ENCODE data around the gene ASIC3.

Gene ASIC3

GRCh38 chr7:151056666-151057505 lies 8.6 kb downstream of the ASIC3 start:
- DNase-seq (ENCODE audit: low spot score): no peak

DNA sequence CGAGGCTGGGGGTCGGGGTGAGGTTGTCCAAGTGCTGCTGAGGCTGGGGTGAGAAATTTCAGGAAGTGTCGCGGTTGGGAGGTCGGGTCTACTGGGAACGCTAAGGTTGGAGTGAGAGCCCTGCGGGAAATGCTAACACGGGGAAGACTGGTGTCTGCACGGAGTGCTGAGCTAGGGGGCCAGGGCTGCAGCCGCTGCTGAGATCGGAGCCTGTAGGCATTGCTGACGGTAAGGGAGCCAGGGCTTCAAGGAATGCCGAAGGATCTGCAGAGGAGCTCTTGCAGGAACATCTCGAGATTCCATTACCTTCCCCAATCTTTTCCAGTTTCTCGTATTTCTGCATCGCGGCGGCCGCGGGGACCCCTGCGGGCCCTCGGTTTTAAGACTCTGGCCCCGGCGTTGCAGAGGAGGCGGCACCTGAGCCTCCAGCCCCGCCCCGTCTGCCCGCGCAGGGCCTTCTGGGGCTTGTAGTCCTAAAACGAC lies 9.2 kb downstream of the ASIC3 start, which contains the start of gene CDK5:
CDK5 (minus strand) TSS at position 392 of the 483 bp plus-strand sequence; CDS start at position 343, 49 bp downstream.
- DNase-seq (ENCODE audit: low spot score): peak; percentile 82

- peak; percentile 100 for DNase-seq (ENCODE audit: low spot score)
Observed at GRCh38 chr7:151057989-151058780, 9.9 kb downstream of the ASIC3 start.

- DNase-seq (ENCODE audit: low spot score): no peak
Observed at GRCh38 chr7:151058781-151059366, 10.5 kb downstream of the ASIC3 start.

- peak; percentile 97 for DNase-seq (ENCODE audit: low spot score)
Observed at GRCh38 chr7:151059367-151060112, 11.2 kb downstream of the ASIC3 start, which contains the start of gene SLC4A2. SLC4A2 (plus strand) TSS chr7:151059589; CDS start chr7:151061988, 2,399 bp downstream.

DNA sequence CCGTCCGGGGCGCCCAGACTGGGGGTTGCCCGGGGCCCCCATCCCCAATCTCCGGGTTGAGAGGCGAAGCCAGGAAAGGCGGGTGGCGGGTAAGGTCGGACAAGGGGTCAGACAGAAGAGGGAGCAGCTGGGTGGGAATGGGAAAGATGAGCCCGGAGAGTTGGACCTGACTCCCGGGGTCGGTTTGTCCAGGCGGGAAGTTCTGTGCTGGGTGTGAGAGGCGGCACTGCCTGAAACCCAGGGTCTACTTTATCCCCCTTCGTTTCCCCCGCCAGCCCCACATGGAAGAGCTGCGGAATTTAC lies 11.7 kb downstream of the ASIC3 start:
- DNase-seq (ENCODE audit: low spot score): no peak

DNA sequence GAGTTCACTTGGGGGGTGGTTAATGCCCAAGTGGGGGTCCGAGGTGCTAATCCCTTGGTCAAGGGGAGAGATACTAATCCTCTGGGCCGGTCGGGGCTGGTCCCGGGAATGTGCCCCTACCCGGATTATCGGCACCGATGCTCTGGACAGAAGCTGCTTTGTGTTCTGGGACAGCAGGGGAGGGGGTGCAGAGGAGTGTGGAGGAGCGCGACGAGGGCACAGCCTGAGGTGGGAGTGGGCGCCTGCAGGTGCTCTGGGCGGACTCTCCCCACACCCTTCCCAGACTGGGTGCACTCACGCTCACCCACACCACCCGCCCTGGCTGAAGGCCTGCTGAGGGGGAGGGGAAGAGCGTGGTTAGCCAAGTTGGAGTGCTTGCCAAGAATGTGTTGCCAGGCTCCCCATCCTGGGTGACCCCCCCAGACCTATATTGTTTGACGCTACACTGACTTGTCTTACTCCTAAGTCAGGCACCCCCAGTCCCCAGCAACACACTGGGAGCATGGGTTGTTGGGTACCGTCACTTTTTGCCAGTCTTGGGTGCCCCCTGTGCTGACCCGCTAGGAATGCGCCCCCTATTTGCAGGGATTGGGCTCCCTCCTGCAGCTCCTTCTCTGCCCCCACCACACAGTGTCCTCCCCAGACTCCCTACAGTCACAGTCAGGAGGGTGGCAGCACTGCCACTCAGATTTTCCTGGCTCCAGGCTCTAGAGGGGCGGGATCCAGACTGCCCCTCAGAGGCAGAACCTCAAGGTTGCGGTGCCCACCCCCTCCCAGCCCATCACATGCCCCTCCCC lies 12.3 kb downstream of the ASIC3 start:
- DNase-seq (ENCODE audit: low spot score): no peak

DNA sequence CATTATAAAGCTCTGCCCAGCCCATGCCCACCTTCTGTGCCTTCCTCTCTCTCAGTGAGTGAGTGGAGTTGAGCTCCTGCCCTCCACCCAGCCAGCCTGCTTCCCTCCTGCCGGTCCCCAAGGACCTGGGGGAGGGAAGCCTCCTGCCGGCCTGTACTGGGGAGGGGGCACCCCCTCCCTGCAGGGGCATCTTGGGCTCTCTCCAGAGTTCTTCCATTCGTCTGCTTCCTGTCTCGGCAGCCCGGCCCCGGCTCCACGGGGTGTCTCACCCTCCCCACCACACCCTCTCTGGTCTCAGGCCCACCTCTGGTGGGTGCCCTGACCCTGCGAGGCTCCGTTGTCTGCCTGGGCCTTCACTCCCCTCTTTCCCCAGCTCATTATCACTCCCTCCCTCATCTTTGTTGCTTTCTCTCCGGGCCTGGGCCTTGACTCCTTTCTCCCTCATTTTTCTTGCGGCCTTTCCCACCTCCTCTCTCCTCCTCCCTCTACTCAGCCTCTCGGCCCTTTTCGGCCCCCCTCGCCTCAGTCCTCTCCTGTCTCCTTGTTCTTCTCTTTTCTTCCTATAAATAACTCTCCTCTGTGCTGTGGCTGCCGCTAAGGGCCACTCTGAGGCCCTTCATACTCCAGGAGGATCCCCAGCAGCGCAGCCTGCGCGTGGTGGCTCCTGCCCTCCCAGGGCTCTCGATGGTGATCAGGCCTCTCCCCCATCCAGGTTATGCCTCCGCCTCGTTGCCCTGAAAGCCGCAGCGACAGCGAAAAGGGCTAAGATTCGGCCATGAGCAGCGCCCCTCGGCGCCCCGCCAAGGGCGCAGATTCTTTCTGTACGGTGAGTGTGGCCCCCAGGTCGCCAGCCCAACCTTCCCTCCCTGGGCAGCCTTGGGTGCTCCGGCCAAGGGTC lies 13.1 kb downstream of the ASIC3 start:
- DNase-seq (ENCODE audit: low spot score): no peak

DNA sequence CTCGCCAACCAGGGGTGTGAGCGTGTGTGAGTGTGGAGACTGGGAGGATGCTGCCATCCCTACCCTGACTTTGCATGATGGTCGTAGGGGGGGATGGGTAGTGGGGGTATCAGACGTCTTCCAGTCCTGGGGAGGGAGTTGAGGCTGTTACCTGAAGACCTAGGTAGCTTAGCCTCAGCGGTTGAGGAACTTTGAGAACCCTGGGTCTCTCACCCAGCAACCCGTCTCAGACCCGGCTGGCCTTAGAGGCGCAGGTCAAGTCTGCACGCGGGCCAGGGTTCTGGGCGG lies 13.7 kb downstream of the ASIC3 start:
- DNase-seq (ENCODE audit: low spot score): no peak

DNA sequence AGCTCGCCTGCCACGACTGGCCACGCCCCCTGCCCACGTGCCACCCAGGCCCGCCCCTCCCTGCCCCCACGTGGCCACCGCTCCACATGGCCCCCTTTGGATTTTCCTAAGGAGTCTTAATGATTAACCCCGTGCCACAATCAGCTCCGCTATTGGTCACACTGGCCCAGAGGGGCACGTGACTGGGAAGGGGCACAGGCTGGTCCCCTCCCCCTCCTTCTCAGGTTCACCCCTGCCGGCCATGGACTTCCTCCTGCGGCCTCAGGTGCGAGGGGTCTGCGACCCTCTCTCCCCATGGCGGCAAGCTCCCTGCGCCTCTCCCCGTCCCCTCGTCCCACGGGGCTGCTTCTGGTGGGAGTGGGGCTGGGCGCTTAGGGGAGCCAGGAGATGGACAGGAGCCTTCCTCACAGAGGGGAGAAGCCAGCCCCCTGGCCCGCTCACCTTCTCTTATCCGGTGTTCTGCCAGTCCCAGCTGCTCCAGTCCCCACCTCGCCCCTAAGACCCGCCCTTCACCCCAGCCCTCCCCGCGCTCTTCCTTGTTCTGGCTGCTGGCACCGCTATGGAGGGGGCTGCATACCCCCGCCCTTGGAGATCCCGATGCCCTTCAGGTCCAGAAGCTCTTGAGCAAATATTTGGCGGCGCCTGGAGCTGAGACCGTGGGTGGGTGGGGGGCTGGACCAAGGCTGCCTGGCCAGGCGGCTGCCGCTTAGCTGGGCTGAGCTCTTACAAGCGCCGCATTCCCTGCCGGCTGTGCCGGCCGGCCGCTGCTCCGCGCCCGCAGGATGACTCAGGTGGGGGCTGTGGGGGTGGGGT lies 14.3 kb downstream of the ASIC3 start:
- DNase-seq (ENCODE audit: low spot score): peak; percentile 99

GRCh38 chr7:151063212-151063561 lies 14.9 kb downstream of the ASIC3 start:
- peak; percentile 71 for DNase-seq (ENCODE audit: low spot score)

DNA sequence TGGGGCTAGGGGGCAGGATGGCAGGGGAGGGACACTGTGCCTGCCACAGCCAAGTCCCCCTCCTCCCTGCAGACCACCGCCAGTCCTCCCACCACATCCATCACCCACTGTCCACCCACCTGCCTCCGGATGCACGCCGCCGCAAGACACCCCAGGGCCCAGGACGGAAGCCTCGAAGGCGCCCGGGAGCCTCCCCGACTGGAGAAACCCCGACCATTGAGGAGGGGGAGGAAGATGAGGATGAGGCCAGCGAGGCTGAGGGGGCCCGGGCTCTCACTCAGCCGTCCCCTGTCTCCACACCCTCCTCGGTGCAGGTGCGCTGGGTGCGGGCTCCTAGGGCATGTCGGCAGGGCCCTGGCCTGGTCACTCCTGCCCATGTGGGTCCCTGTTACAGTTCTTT lies 16.1 kb downstream of the ASIC3 start:
- DNase-seq (ENCODE audit: low spot score): no peak

DNA sequence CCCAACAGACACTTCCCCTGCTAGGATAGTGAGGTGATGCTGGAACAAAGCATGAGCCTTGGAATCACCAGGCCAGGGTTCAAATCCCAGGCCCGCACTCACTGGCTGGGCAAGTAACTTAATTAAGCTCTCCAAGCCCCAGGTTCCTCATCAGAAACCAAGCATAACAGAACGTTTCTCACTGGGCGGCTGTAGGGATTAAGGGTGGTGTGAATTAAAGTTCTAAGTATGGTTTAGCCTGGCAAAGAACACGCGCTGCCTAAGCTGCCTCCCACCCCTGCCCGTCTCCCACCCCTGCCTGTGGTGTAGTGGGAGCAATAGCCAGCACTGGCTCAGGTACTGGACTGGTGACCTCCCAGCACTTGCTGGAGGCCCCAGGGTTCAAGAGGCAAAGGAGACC lies 16.7 kb downstream of the ASIC3 start:
- DNase-seq (ENCODE audit: low spot score): no peak

DNA sequence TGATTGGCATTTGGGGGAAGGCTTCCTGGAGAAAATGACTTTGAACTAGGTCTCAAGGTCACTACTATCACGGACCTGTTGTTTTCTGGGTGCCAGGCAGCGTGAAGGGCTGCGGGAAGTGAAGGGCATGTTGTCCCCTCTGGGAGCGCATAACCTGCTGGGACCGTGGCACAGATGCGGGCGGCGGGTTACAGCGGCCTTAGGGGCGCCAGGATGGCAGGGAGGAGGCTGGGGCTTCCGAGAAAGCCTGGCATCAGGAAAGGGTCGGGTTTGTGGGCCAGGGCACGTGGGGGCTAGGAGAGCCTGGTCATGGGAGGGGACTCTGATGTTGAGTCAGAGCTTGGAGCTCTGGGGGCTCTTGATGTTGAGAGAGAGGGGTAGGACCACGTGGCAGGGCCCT lies 17.2 kb downstream of the ASIC3 start:
- no peak for DNase-seq (ENCODE audit: low spot score)

GRCh38 chr7:151066273-151066974 lies 18.1 kb downstream of the ASIC3 start:
- no peak for DNase-seq (ENCODE audit: low spot score)

- DNase-seq (ENCODE audit: low spot score): no peak
Observed at GRCh38 chr7:151068069-151068773, 19.9 kb downstream of the ASIC3 start.

GRCh38 chr7:151069841-151070573 lies 21.7 kb downstream of the ASIC3 start:
- no peak for DNase-seq (ENCODE audit: low spot score)

DNA sequence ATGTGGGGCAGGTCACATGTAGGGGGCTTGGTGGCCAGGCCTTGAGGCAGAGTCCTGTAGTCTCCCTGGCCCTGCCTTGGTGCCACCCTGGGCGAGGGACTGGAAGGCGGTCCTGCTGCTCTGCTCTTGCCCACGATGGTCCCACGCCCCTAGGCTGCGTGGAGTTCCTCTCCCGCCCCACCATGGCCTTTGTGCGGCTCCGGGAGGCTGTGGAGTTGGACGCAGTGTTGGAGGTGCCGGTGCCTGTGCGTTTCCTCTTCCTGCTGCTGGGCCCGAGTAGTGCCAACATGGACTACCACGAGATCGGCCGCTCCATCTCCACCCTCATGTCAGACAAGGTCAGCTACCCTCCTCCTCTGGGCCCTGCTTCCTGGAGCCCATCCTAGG lies 22.2 kb downstream of the ASIC3 start:
- DNase-seq (ENCODE audit: low spot score): no peak

Measured in HuH-7.5 (cell line).